Measurements from ENCODE around the gene DCUN1D2. TPM values are rescaled to one million over a fixed set of nuclear protein-coding genes. Genes with fewer than 3 reads are reported as not detected.

DCUN1D2 gene
- total and polyA plus RNA-seq, 10 donors: 6.3 to 33.1 (median 24.4) TPM

DNA sequence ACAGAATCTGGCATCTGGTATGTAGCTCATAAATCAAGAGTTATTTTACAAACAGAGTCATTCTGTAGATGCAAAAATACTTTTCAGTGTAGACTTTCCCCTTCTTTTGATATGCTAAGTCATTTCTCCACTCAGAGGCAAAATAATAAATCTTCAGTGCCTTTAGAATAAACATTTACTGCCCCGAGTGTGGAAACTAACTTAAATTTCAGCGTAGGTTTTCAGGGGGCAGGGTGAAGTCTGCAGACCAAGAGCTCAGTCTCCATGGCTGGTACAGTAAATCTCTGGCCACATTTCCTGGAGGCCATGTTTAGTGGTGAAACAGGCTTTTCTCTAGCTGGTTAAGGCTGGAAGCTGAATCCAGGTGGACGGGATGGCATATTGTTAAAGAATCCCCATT is 24.1 kb downstream of the DCUN1D2 start:
- TF ChIP-seq, protein P1, sequence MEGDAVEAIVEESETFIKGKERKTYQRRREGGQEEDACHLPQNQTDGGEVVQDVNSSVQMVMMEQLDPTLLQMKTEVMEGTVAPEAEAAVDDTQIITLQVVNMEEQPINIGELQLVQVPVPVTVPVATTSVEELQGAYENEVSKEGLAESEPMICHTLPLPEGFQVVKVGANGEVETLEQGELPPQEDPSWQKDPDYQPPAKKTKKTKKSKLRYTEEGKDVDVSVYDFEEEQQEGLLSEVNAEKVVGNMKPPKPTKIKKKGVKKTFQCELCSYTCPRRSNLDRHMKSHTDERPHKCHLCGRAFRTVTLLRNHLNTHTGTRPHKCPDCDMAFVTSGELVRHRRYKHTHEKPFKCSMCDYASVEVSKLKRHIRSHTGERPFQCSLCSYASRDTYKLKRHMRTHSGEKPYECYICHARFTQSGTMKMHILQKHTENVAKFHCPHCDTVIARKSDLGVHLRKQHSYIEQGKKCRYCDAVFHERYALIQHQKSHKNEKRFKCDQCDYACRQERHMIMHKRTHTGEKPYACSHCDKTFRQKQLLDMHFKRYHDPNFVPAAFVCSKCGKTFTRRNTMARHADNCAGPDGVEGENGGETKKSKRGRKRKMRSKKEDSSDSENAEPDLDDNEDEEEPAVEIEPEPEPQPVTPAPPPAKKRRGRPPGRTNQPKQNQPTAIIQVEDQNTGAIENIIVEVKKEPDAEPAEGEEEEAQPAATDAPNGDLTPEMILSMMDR (IDR thresholded peaks at IDR 0.05 in 8 of 11, conservative IDR thresholded peaks at IDR 0.05 in 3 of 11): no peak
- TF ChIP-seq POLR2A (IDR thresholded peaks at IDR 0.05) (no peak), POLR2AphosphoS5 (IDR thresholded peaks at IDR 0.05) (no peak)
- 90 to 99% (median 93%) methylated on average over 3 of the region's 3 CpGs for WGBS, 5 donors
- Histone ChIP-seq H3K27me3 (replicated peaks in 1 of 7) (no peaks in the 10 kb centered on the region), H3K27ac (no peak overlapping the region), H3K36me3 (peaks cover 0 to 80% (median 8%) of the 10 kb centered on the region in 6 donors), H3K4me1 (peaks cover 0 to 6% (median 0%) of the 10 kb centered on the region in 6 donors), H3K9me3 (no peaks in the 10 kb centered on the region), H3K4me3 (no peak overlapping the region)
- DNase-seq: no peak
- intact Hi-C loops (cut with DNase I; ENCODE audit: low total_unique reads): no loop called here

- DNase-seq: no peak
These were observed 25.2 kb downstream of the DCUN1D2 start for GRCh38 chr13:113465300-113465699.

DNA sequence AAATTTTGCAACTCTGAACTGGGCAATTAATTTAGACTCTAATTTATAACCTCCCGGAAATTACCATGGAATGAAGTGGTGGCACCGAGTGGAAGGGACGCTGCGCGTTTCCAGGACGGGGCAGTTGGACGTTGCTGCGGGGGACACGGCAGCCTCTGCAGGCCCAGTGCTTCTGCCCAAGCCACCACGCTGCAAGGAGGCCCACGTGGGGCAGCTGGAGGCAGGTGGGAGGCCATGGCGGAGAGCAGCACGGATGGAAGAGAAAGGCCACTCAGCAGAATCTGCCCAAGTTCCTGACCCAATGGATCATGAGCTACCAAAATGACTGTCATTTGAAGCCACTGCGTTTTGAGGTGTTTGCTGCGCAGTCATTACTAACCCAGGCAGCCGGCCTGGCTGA is 26.0 kb downstream of the DCUN1D2 start:
- H3K4me1 ChIP-seq: peaks cover 0 to 6% (median 0%) of the 10 kb centered on the region in 6 donors
- no peak overlapping the region for H3K4me3 ChIP-seq
- WGBS, 5 donors: 93 to 98% (median 95%) methylated on average over 14 to 16 of the region's 16 CpGs
- H3K36me3 ChIP-seq: peaks cover 0 to 87% (median 24%) of the 10 kb centered on the region in 6 donors
- H3K27ac ChIP-seq: no peak overlapping the region
- DNase-seq: no peak
- no peaks in the 10 kb centered on the region for H3K9me3 ChIP-seq
- intact Hi-C loops (cut with DNase I; ENCODE audit: low total_unique reads): no loop called here
- TF ChIP-seq, protein P1 (IDR thresholded peaks at IDR 0.05 in 8 of 11, conservative IDR thresholded peaks at IDR 0.05 in 3 of 11): no peak
- TF ChIP-seq POLR2A (IDR thresholded peaks at IDR 0.05) (no peak), POLR2AphosphoS5 (IDR thresholded peaks at IDR 0.05) (no peak)
- no peaks in the 10 kb centered on the region for H3K27me3 ChIP-seq (replicated peaks in 1 of 7)

More at GRCh38 chr13:113465300-113465699, 25.2 kb downstream of the DCUN1D2 start:
- H3K4me3 ChIP-seq: no peak overlapping the region
- H3K4me1 ChIP-seq: peaks cover 0 to 6% (median 0%) of the 10 kb centered on the region in 6 donors
- H3K27ac ChIP-seq: no peak overlapping the region
- no peaks in the 10 kb centered on the region for H3K9me3 ChIP-seq
- intact Hi-C loops (cut with DNase I; ENCODE audit: low total_unique reads): no loop called here
- no peaks in the 10 kb centered on the region for H3K27me3 ChIP-seq (replicated peaks in 1 of 7)
- H3K36me3 ChIP-seq: peaks cover 0 to 87% (median 16%) of the 10 kb centered on the region in 6 donors
- TF ChIP-seq POLR2A (IDR thresholded peaks at IDR 0.05): no peak
- TF ChIP-seq, protein P1 (IDR thresholded peaks at IDR 0.05 in 8 of 11, conservative IDR thresholded peaks at IDR 0.05 in 3 of 11): no peak
- no peak for TF ChIP-seq POLR2AphosphoS5 (IDR thresholded peaks at IDR 0.05)
- WGBS, 5 donors: 54 to 71% (median 66%) methylated on average over 4 of the region's 4 CpGs

DNA sequence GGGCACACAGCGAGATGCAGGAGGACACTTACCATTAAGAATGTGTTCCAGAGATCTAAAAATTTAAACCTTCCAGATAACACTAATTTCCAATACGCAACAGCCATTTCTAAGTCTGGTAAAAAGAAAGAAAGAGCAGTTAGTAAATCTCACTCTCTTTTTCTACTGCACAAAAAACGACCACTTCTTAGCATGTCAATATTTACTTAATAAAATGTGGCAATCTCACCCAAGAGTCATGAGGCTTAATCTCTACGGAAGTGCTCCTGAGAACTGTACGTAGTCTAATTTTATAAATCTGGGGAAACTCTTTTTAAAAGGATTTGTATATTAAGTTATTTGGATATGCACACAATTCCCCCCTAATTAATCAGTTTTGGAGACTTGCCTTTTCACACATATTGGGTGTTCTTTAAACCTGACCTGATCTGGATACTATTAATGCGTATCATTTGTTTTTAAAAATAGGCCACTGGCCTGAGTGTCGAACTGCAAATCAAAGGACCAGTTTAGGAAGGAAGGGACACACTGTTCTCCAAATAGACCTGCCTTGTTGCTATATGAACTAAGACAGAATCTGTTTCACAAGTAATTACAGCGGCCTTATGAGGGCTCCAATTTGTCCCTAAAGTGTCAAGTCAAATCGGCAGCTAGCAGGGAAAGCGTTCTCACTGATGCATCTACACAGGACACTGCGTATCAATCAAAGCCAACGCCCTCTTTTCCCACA is 29.3 kb downstream of the DCUN1D2 start:
- Histone ChIP-seq H3K4me1 (peaks cover 0 to 6% (median 0%) of the 10 kb centered on the region in 6 donors), H3K36me3 (peaks cover 0 to 89% (median 49%) of the 10 kb centered on the region in 6 donors), H3K9me3 (no peaks in the 10 kb centered on the region), H3K27ac (no peak overlapping the region), H3K27me3 (replicated peaks in 1 of 7) (no peaks in the 10 kb centered on the region), H3K4me3 (no peak overlapping the region)
- DNase-seq: no peak
- intact Hi-C loops (cut with DNase I; ENCODE audit: low total_unique reads): no loop called here
- 94 to 96% (median 95%) methylated on average over 12 of the region's 12 CpGs for WGBS, 5 donors
- TF ChIP-seq, protein P1 (IDR thresholded peaks at IDR 0.05 in 8 of 11, conservative IDR thresholded peaks at IDR 0.05 in 3 of 11): no peak
- no peak for TF ChIP-seq POLR2A (IDR thresholded peaks at IDR 0.05)
- TF ChIP-seq POLR2AphosphoS5 (IDR thresholded peaks at IDR 0.05): no peak

Measured in spleen (tissue), 11 donors.